ENCODE measurements around the gene WDR18.

Gene WDR18, protein sequence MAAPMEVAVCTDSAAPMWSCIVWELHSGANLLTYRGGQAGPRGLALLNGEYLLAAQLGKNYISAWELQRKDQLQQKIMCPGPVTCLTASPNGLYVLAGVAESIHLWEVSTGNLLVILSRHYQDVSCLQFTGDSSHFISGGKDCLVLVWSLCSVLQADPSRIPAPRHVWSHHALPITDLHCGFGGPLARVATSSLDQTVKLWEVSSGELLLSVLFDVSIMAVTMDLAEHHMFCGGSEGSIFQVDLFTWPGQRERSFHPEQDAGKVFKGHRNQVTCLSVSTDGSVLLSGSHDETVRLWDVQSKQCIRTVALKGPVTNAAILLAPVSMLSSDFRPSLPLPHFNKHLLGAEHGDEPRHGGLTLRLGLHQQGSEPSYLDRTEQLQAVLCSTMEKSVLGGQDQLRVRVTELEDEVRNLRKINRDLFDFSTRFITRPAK

DNA sequence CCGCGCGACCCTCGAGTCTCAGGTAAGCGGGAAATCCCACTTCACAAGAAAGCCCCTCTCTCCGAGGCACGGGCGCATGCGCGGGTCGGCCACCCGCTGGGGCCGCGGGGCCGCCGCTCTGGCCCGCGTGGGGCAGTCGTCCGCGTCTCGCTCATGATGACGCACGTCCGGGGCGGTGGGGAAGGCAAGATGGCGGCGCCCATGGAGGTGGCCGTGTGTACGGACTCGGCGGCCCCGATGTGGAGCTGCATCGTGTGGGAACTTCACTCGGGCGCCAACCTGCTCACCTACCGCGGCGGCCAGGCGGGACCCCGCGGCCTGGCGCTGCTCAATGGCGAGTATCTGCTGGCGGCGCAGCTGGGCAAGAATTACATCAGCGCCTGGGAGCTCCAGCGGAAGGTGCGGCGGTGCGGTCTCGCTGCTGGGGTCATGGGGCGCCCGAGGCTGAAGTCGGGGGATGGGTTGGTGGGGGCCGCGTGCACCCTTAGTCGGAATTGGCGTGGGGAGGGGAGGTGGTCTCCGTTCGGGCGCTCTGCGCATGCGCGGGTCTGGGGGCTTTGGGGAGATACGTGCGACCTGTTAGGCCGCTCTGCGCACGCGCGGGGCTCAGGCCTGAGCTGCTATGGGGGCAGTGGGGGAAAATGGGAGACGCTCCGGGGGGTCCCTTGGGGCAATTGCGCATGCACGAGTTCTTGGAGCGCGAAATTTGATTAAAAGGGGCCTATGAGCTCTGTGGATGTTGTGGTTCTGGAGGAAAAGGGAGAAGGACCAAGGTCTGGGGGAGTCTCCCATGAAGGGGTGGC, at the start of gene WDR18:
WDR18 (plus strand) TSS at position 181 of the 803 bp plus-strand sequence; CDS start at position 190, 9 bp downstream.
- in situ Hi-C loops (cut with MboI; ENCODE audit: low pct_unique_long_range_greater_than_20kb, low sequenced_read_pairs, unreplicated experiment): loop anchor here (5.0 to 10.0 kb wide), 2 partner anchors 62 to 130 kb away; partner anchors contain the start of genes CFD and ELANE
- TF ChIP-seq CTCF (IDR thresholded peaks at IDR 0.05; ENCODE audit: extremely low read depth, insufficient read depth, missing control alignments): peak; percentile 12
- DNase-seq (ENCODE audit: low spot score): peak; percentile 100

DNA sequence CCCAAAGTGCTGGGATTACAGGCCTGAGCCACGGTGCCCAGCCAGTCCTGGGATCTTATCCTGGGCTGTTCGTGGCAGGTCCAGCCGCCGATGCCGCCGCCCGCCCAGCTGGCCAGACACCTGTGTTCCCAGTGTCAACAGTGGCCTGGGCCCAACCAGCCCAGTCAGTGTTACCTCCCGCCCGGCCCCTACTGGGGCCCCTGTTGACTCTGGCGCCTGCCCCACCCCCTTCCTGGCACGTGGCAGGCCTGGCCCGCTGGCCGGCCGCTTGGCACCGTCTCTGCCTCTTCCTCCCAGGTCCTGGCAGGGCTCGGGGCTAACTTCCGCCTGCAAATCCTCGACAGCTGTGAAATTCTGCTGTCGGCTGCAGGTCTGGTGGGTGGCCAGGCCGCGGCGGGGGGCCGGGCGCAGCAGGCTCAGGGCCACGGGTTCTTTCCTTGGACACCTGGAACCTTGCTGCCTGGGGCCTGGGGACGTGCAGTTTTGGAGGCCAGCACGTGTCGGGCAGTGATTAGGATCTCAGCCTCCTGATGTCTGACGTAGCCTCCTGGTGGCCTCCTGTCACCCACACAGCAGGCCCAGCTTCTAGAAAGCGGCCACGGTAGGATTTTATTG, 49.2 kb upstream of the WDR18 start:
- in situ Hi-C loops (cut with MboI; ENCODE audit: low pct_unique_long_range_greater_than_20kb, low sequenced_read_pairs, unreplicated experiment): no loop called here
- peak; percentile 34 for DNase-seq (ENCODE audit: low spot score)
- no peak for TF ChIP-seq CTCF (IDR thresholded peaks at IDR 0.05; ENCODE audit: extremely low read depth, insufficient read depth, missing control alignments)

DNA sequence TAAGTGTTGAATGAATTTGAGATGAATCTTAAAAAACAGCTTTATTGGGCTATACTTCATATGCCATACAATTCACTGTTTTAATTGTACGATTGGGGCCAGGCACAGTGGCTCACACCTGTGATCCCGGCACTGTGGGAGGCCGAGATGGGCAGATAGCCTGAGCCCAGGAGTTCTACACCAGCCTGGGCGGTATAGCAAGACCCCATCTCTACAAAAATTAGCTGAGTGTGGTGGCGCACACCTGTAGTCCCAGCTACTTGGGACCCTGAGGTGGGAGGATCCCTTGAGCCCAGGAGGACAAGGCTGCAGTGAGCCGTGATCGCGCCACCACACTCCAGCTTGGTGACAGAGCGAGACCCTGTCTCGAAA, 48.0 kb upstream of the WDR18 start:
- no peak for TF ChIP-seq CTCF (IDR thresholded peaks at IDR 0.05; ENCODE audit: extremely low read depth, insufficient read depth, missing control alignments)
- in situ Hi-C loops (cut with MboI; ENCODE audit: low pct_unique_long_range_greater_than_20kb, low sequenced_read_pairs, unreplicated experiment): no loop called here
- no peak for DNase-seq (ENCODE audit: low spot score)

DNA sequence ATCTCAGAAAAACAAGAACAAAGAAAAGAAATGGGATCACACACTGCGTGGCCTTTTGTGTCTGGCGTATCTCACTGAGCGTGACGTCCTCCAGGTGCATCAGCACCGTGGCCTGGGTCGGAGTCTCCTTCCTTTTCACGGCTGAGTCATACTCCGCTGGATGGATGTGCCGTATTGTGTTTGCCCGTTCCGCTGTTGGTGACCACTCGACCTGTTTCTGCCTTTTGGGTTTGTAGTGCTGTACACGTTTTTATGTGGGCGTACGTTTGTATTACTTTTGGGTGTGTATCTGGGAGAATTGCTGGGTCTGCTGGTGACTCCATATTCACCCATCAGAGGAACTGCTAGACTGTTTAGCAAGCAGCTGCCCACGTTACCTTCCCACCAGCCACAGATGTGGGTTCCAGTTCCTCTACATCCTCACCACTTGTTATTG, 46.9 kb upstream of the WDR18 start:
- peak; percentile 74 for DNase-seq (ENCODE audit: low spot score)
- TF ChIP-seq CTCF (IDR thresholded peaks at IDR 0.05; ENCODE audit: extremely low read depth, insufficient read depth, missing control alignments): no peak
- in situ Hi-C loops (cut with MboI; ENCODE audit: low pct_unique_long_range_greater_than_20kb, low sequenced_read_pairs, unreplicated experiment): no loop called here

GRCh38 chr19:938233-938923, 45.8 kb upstream of the WDR18 start:
- in situ Hi-C loops (cut with MboI; ENCODE audit: low pct_unique_long_range_greater_than_20kb, low sequenced_read_pairs, unreplicated experiment): no loop called here
- no peak for DNase-seq (ENCODE audit: low spot score)
- no peak for TF ChIP-seq CTCF (IDR thresholded peaks at IDR 0.05; ENCODE audit: extremely low read depth, insufficient read depth, missing control alignments)

DNA sequence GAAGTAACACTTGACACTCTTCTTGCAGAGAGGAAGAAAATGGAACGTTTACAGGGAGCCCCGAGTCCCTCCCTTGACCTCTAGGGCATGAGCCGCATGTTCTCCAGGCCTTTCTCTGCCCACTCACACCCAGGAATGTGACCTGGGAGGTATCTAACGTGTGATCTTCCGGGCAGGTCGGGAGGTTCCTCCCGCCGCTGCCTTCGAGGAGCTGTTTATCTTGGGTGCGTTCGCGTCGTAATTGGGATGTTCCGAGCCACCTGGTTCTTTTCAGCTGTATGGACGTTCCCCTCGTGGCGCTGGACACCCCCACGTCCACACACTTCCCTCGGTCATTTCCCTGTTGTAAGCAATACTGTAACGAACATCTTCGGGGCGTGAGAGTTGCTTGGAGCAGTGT, 44.7 kb upstream of the WDR18 start:
- in situ Hi-C loops (cut with MboI; ENCODE audit: low pct_unique_long_range_greater_than_20kb, low sequenced_read_pairs, unreplicated experiment): no loop called here
- no peak for TF ChIP-seq CTCF (IDR thresholded peaks at IDR 0.05; ENCODE audit: extremely low read depth, insufficient read depth, missing control alignments)
- no peak for DNase-seq (ENCODE audit: low spot score)

Measured in GM13977 (cell line).